Head of caudate nucleus (tissue), 42 donors: ENCODE measurements around the gene C1orf50.

Source experiments
- DNase-seq, 42 donors: peaks; one replicate each; pipeline versions ENCODE4 v3.0.0 to v3.0.0-alpha.2; 2020 to 2021; ENCODE audit warnings: mixed read lengths in 7 of 42
- intact Hi-C: fragments of 100-400 bp; cut with DNase I; formaldehyde crosslinking; loops from one replicate; pipeline ENCODE4 v1.15.0; 2022

The C1orf50 gene

DNA sequence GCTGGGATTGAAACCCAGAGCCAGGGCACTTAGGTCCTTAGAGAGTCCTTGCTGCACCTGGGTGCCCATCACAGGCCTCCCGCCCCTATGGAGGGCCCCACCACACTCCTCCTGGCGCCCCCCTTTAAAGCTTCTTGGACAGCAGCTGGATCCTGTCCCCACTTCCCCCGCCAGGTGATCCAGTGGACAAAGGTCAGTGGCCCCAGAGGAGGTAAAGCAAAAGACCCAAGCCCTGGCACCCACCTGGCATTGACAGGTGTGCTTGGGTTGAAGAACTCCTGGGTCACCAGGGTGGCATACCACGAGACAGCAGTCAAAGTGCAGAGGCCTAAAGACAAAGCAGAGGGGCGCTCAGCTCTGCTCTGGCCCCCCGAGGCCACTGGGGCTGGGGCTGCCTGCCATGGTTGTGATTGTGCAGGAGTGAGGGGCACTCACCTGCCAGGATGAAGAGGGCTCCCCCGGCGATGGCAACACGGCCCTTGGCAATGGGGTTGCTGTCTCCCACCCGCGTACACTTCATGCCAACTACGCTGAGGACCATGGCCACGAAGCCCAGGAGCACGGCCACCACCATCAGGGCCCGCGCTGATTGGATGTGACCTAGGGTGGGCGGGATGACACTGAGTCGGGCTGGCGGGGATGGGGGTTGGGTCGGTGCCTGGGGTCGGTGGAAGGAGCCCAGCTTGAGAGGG lies 28.9 kb upstream of the C1orf50 start:
- DNase-seq, result peak in 1 of 42 donors; percentile 38
- intact Hi-C loops, result no loop called here

DNA sequence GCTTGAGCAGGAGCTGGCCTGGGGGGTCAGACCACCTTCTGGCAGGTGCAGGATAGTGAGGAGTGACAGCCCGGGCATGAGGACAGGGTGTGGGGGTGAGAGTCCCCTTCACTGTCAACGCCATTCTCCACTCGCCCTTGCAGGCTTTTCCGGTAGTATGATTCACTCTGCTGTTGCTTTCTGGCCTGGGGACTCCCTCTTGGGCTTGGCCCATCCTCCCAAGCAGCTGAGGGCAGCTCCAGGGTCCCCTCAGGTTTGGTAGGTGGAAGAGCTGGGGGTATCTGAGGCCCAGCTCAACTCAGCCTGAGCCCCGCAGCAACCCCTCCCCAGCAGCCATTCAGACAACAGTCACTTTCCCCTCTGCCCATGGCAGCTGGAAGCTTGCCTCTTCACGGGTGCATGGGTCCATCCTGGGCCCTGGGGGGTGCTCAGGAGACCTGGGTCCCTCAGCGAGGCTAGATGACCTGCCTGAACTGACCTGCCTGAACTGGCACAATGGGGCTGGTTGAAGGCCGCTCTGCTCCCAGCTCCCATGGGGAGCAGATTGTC lies 28.3 kb upstream of the C1orf50 start:
- DNase-seq, result no peak
- intact Hi-C loops, result no loop called here

DNA sequence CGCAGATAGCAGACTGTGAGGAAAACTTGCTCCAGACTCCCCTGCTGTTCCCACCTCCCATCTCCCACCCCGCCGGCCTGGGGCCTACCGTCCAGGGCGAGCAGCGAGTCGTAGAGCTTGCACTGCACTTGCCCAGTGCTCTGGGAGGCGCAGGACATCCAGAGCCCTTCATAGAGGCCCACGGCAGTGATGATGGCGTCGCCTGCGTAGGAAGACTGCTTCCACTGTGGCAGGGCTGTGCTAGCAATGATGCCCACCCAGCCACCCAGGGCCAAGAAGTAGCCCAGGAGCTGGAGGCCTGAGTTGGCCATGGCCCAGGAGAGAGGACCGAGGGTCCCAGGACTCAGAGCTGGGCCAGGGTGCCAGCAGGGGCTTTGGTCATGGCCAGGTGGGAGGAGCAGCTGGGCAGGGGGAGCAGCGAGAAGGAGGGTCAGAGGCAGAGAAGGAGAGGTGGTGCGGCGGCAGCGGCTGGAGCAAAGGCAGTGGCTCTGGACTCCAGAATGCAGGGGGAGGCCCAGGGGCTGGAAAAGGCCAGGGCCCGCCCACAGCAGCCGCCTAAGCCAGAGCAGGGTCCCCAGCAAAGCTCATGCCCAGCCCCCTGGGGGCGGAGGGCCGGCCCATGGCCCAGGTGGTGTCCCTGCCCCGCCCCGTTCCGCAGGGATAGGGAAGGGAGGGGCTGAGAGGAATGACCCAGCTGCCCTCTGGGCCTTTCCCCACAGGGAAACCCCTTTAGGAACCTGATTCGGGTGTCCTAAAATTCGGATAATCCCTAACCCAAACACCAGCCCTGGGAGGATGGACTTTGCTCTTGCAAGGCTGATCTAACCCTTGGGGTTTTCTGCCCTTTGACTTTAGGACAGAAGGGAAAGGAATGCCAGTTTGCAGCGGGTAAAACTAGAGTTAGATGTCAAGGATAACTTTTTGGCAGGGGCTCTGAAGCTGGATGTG lies 27.0 kb upstream of the C1orf50 start, which contains the start of gene CLDN19:
CLDN19 (minus strand) TSS at position 484 of the 948 bp plus-strand sequence; CDS start at position 311, 173 bp downstream.
- no peak for DNase-seq
- intact Hi-C loops, result loop anchor here (10.0 kb wide), 1 partner anchor 155 kb away; no protein-coding TSS in a partner anchor

DNA sequence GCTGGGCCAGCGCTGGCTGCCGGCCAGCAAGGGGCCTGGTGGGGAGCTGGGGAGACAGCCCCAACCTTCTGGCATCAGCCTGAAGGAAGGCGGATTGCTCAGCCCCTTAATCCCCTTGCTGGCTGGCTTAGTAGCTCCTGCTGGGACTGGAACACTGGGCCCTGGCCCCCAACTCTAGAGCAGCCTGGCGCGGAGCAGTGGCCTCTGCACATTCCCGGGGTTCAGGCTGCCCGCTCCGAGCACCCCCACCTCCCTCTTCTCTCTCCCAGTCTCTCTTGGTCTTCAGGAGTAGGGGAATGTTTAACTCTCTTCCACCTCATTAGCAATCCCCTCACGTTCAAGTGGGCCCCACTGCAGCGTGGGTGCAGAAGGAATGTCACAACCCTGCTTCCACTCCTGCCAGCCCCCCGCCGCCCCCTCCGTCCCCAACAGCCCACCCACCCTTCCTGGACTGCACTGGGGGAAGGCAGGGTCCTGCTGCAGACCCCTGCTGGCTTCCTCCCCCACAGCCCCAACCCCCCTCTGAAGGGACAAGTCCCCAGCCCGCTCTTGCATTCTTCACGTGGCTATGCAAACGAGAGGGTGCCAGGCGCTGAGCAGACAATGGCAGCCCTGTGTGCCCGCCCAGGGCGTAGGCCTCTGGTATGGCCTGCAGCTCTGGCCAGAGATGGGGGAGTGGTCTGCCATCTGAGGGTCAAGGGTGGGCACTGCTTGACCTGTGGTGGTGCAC lies 26.0 kb upstream of the C1orf50 start:
- intact Hi-C loops, result loop anchor here (10.0 kb wide), 1 partner anchor 156 kb away; no protein-coding TSS in a partner anchor
- peak in 12 of 42 donors; percentile 20 to 61 (median 36) for DNase-seq

DNA sequence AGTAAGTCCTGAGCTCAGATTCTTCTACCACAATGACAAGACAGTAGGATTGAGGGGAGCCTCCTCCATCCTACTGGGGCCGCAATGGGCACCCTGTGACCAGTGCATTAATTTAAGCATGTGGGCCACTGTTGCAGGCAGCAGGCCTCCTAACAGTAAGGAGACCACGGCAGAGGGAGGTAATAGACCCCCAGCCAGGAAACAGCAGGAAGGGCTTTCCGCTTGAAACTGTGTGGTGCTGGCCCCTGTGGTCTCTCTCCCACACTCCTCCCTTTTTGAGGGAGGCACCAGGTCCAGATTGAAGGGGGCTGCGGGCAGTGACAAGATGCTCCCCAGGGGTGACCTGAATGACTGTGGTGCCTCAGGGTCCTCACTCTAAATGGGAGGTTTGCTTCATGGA lies 25.3 kb upstream of the C1orf50 start:
- DNase-seq, result no peak
- intact Hi-C loops, result loop anchor here (10.0 kb wide), 1 partner anchor 157 kb away; no protein-coding TSS in a partner anchor

DNA sequence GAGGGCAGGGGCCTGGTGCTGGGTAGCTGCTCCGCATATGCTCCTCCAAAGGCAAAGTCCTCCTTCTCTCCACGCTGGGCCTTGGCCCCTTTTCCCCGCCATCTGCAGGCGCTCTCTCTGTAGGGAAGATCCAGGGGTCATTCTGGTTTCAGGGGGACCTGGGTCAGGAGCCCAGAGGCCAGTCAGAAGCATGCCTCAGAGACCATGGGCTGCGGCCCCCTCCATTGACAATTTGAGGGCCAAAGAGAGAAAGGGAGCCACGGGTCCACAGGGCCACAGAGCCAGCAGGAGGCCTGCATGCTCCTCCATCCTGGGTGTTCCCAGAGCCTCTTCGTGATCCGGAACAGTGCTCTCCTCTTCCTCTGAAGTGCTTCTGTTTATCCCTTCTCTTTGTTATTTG lies 24.9 kb upstream of the C1orf50 start:
- intact Hi-C loops, result loop anchor here (10.0 kb wide), 1 partner anchor 157 kb away; no protein-coding TSS in a partner anchor
- DNase-seq, result no peak

DNA sequence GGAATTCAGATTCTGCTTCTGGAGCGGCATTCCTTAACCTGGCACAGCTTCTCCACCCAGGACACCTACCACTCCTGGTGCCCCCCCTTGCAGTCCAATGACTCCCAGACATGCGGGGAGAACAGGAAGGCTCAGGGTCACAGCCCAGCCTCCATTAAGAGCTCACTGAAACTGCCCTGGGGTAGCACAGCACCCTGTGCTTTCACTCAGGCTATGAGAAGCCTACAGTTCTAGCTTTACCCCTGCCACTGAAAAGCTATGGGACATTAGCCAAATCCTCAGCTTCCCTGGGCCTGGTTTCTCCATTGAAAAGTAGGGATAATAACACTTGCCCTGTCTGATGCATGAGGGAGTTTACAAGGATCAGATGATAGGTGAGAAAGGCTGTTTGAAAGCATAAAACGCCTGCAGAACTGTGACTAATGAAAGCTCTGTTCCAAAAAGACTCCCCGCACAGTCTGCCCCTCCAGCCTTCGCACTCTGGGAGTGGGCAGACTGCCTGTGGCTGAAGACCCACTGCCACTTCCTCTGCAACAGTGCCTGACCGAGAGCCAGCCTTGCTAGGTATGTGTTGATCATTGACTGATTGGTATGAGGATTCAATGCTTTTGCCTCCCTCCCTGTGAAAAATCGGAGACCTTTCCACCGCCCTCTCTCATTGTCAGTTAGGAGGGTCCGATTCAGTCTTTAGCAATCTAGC lies 24.3 kb upstream of the C1orf50 start:
- DNase-seq, result no peak
- intact Hi-C loops, result loop anchor here (10.0 kb wide), 1 partner anchor 158 kb away; no protein-coding TSS in a partner anchor

DNA sequence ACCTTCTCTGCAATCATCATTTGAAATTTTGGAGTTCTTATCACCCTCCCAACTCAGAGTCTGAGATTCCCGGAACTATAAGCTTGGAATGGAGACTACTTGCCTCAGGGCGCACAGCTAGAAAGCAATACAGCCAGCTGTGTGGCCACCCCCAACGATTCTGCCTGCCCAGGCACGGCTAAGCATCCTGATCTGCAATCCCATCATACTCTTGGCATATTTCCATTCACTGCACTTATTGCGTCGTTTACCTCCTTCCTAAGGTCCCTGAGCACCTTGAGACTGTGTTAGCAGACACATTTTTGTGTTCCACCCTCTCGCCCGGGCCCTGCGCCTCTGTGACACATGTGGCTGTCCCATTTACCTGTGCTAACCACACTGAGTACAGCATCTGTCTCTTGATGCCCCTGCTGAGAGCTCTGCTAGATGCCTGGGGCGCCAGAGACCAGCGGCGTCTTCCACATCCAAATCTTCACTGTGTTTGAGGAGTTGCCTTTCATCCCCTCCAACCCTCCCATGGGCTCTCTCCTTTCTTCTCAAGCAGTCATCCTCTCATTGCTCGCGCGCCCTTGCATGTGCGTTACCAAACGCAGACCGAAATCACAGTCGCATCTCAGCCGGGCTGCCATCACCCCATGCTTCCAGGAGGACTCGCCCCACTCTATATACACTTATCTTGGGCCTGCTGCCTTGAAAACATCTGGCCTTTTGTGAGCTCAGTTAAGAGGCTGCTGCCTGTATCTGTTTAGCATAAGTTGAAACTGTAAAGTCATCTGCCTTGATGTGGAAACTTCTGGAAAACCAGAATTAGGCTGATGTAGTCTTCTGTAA lies 23.5 kb upstream of the C1orf50 start:
- intact Hi-C loops, result loop anchor here (10.0 kb wide), 1 partner anchor 159 kb away; no protein-coding TSS in a partner anchor
- DNase-seq, result no peak

DNA sequence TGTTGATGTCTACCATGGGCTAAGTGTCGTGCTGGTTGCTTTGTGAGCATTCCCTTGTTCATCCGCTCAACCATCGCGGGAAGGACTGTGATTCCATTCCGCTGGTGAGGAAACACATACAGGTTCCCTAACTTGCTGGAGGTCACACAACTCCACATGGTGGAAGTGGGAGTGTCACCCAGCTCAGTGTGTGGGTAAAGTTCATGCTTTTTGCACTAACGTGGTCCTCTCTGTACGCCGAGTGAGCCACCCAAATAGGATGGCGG lies 23.0 kb upstream of the C1orf50 start:
- DNase-seq, result no peak
- intact Hi-C loops, result loop anchor here (10.0 kb wide), 1 partner anchor 159 kb away; no protein-coding TSS in a partner anchor

DNA sequence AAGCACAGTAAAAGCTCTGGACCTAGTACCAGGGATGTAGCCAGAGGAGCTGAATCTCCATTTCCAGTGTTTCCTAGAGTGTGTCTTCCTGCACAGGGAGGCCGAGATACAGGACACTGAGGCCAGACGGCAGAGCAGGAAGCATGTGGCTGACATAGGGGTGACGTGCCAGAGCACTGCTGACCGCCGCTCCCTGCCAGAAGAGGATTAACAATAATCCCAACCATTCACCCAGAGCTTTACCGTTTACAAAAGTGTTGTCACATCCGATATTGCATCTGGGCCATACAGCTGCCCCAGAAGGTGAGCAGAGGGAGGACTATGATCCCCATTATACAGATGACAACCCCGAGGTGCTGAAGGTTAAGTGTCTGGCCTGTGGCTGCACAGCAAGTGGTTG lies 21.2 kb upstream of the C1orf50 start:
- intact Hi-C loops, result loop anchor here (10.0 kb wide), 1 partner anchor 161 kb away; no protein-coding TSS in a partner anchor
- peak in 3 of 42 donors; percentile 2 to 34 (median 4) for DNase-seq

DNA sequence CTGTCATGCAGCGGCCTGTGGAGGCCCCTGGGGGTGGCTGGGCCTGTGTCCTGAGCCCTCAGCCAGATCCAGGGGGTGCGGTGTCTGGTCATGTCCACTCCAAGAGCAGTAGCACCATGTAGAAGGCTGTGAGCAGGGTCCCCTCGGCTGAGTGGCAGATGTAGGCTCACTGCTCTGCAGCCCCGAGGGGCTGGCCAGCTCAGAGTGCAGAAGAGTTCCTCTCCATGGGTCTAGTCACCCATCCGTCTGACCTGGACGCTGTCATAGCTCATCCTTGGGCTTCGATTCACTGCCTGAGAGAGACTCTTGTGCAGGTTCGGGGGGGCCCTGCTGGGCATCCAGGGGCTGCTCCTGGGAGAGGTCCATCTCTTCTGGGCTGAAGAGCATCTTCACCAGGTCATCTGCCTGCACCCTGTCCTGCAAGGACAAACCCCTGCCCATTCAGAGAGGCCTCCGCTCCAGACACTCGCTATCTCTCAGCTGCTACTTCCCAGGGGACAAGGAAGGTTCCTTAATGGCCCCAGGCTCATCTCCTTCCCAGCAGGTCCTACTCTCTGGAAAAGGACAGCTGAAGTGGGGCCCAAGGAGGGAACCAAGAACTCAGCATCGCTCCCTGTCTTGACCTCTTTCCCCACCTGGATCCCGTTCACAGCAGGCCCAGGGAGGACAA lies 20.5 kb upstream of the C1orf50 start:
- intact Hi-C loops, result loop anchor here (10.0 kb wide), 1 partner anchor 162 kb away; no protein-coding TSS in a partner anchor
- DNase-seq, result peak in 4 of 42 donors; percentile 2 to 31 (median 18)

DNA sequence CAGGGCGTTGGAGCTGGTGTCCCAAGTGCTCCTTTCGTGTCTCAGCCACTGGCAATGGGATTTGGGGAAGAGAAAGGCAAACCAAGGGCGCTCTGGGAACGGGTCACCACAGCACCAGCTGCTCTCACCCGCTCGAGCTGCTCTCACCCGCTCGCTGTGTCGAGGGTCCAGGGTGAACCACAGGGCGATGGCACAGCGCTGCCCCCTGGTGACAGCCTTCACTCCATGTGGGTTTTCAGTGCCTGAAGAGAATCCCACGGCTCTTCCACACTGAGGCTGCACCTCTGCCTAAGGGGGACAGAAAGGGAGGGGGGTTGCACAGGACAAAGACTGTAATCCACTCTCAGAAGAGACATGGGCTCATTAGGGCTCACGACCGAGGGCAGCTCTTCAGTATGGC lies 19.9 kb upstream of the C1orf50 start:
- intact Hi-C loops, result loop anchor here (10.0 kb wide), 1 partner anchor 162 kb away; no protein-coding TSS in a partner anchor
- DNase-seq, result peak in 38 of 42 donors; percentile 18 to 80 (median 57)

DNA sequence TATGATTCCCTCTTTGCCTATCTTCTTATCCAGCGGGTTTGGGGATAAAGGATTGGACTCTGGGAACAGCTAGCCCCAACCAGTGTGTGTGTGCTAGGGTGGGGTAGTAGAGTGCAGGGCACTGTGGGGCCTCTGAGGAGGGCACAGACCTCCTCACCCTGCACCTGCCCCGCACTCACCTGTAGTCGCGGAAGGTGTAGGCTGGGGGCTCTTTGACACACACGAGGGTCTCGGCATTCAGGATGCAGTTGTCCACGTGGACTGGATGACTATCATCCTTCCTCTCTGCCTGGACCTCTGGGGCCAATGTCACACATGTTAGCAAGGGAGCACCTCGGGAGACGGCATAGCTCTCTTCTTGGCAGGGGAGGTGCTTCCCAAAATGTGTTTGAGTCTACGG lies 19.0 kb upstream of the C1orf50 start:
- intact Hi-C loops, result loop anchor here (10.0 kb wide), 1 partner anchor 163 kb away; no protein-coding TSS in a partner anchor
- DNase-seq, result peak in 4 of 42 donors; percentile 7 to 32 (median 12)

DNA sequence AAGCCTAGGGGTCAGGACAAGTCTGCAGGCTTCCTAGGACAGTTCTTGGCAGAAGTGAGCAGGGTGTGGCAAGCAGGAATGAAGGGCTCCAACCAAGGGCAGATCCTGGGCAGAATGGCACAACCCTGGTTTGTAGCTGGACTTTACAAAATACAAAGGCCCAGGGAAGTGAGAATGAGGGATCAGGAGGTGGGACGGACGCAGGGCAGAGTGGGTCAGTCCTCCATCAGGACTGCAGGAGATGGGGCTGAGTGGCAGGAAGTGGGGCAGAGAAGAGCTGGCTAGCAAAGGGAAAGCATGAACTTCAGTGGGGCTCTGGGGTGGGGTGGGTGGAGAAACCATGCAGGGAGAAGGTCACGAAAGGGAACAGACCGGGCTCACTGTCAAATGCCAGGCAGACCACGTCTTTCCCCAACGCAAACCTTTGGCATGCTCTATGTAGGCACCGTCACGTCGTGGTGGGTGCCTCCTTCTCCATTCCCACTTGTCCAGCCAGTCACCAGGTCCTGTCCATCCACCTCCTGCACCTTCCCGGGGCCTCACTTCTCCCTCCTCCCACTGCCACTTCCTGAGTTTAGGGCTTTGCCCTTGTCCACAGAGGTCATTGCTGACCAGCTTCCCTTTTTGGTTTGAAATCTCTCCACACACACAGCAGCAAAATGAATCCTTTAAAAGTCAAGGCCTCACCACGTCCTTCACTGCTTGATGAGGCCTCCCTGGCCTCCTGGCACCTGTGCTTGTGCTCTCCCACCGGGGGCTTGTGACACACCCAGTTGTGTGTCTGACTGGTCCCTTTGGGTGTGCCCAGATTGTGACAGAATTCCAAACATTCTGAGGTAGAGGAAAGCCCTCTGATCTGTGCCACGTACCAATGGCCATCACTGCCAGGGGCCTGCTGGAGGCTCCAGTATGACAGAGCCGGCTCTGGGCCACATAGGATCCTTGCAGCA lies 18.3 kb upstream of the C1orf50 start:
- DNase-seq, result peak in 6 of 42 donors; percentile 5 to 38 (median 14)
- intact Hi-C loops, result loop anchor here (10.0 kb wide), 1 partner anchor 164 kb away; no protein-coding TSS in a partner anchor

DNA sequence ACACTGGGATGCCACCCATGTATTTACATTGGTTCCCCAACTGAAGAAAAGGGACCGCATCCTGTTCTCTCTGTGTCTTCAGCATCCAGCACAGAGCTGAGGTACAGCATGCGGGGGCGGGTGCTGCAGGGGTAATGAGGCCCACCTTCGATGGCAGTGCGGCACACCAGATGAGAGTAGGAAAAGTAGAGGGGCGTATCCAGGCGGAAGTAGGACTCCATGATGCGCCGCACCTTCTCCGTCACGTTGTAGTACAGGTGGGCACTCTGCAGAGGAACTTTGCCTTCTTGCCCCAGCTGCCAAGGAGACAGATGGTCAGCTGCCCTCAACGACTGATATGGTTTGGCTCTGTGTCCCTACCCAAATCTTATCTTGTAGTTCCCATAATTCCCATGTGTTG lies 17.0 kb upstream of the C1orf50 start:
- peak in 3 of 42 donors; percentile 6 to 15 (median 10) for DNase-seq
- intact Hi-C loops, result no loop called here
